HEK293 (cell line): ENCODE data around the gene MRPL18.
"Not testable (repeated sequence)": the region's sequence is repeated elsewhere in the genome, so short reads cannot be mapped to it uniquely, and the experiment has no call there.

Experiments used
- CTCF ChIA-PET: fragments of 350-600 bp; formaldehyde crosslinking; extraction: SDS; loops from one replicate; lab custom pipeline; 2021; ENCODE audit warnings: antibody characterized with exemption; lab: Yijun Ruan, JAX
- POLR2A ChIA-PET: fragments of 300-600 bp; formaldehyde crosslinking; extraction: SDS; loops from one replicate; lab custom pipeline; 2020; ENCODE audit warnings: antibody characterized with exemption, inconsistent platforms; lab: Yijun Ruan, JAX
- H3K27ac ChIP-seq: fragments of 200-500 bp; sonication (Bioruptor generic); 2 replicates; pipeline ENCODE4 v1.5.1; 2014; ENCODE audit warnings: low read depth, low read length, control low read depth, inconsistent platforms; ENCODE audit errors: extremely low read depth
- H3K36me3 ChIP-seq, 2 experiments: fragments of 200-500 bp in 1 of 2; sonication (Bioruptor generic) in 1 of 2; 1 replicate in 1 of 2; 2 replicates in 1 of 2; pipeline ENCODE4 v1.5.1; 2014 to 2017; ENCODE audit warnings: inconsistent platforms in 2 of 2, low read length in 2 of 2; ENCODE audit not compliant: control insufficient read depth in 2 of 2, insufficient read depth in 1 of 2
- H3K4me1 ChIP-seq: fragments of 200-500 bp; sonication (Bioruptor generic); 2 replicates; pipeline ENCODE4 v1.5.1; 2014; ENCODE audit warnings: mild to moderate bottlenecking, low read length, inconsistent platforms; ENCODE audit not compliant: control insufficient read depth, insufficient read depth
- H3K4me3 ChIP-seq: 2 replicates; pipeline ENCODE4 v1.5.1; 2011; ENCODE audit warnings: low read depth, mild to moderate bottlenecking, control low read depth, low read length, moderate library complexity
- H3K9me3 ChIP-seq: fragments of 200-500 bp; sonication (Bioruptor generic); 2 replicates; pipeline ENCODE4 v1.5.1; 2014; ENCODE audit warnings: low read depth, low read length, inconsistent platforms; ENCODE audit not compliant: control insufficient read depth, insufficient read depth
- HOXA7 ChIP-seq: sonication (generic); formaldehyde crosslinking; IDR thresholded peaks from 2 replicates; pipeline ENCODE4 v1.8.1; 2022; ENCODE audit warnings: missing genetic modification reagents, borderline replicate concordance
- KLF7 ChIP-seq: fragments of 450-650 bp; formaldehyde crosslinking; IDR thresholded peaks from 2 replicates; pipeline ENCODE4 v1.5.1; 2016; ENCODE audit warnings: missing biosample characterization, missing genetic modification characterization, borderline replicate concordance
- SCRT2 ChIP-seq: fragments of 450-650 bp; formaldehyde crosslinking; IDR thresholded peaks from 2 replicates; pipeline ENCODE4 v1.5.1; 2016; ENCODE audit warnings: missing biosample characterization, missing genetic modification characterization
- YY2 ChIP-seq: fragments of 450-650 bp; formaldehyde crosslinking; IDR thresholded peaks from 2 replicates; pipeline ENCODE4 v1.5.1; 2016; ENCODE audit warnings: missing biosample characterization, missing genetic modification characterization
- ZBTB17 ChIP-seq: fragments of 450-650 bp; formaldehyde crosslinking; IDR thresholded peaks from 2 replicates; pipeline ENCODE4 v1.5.1; 2016; ENCODE audit warnings: missing biosample characterization, missing genetic modification characterization
- ZNF148 ChIP-seq: fragments of 450-650 bp; formaldehyde crosslinking; IDR thresholded peaks from 2 replicates; pipeline ENCODE4 v1.5.0; 2017; ENCODE audit warnings: missing biosample characterization, missing genetic modification characterization, borderline replicate concordance
- ZNF2 ChIP-seq: fragments of 450-650 bp; formaldehyde crosslinking; IDR thresholded peaks from 2 replicates; pipeline ENCODE4 v1.5.1; 2016; ENCODE audit warnings: missing biosample characterization, missing genetic modification characterization
- ZNF23 ChIP-seq: fragments of 450-650 bp; formaldehyde crosslinking; IDR thresholded peaks from 2 replicates; pipeline ENCODE4 v1.5.1; 2016; ENCODE audit warnings: missing biosample characterization, missing genetic modification characterization, borderline replicate concordance
- ZNF24 ChIP-seq: fragments of 450-650 bp; formaldehyde crosslinking; IDR thresholded peaks from 2 replicates; pipeline ENCODE4 v1.5.1; 2016; ENCODE audit warnings: missing biosample characterization, missing genetic modification characterization
- ZNF274 ChIP-seq, 2 experiments: fragments of 200-500 bp in 1 of 2; fragments of 450-650 bp in 1 of 2; sonication (Bioruptor generic) in 1 of 2; formaldehyde crosslinking in 1 of 2; IDR thresholded peaks; 2 replicates each; pipeline versions ENCODE4 v1.5.1 to v1.6.1; 2014 to 2016; ENCODE audit warnings: borderline replicate concordance in 1 of 2, inconsistent platforms in 1 of 2, low read length in 1 of 2, missing biosample characterization in 1 of 2, missing genetic modification characterization in 1 of 2
- ZNF366 ChIP-seq: fragments of 450-650 bp; formaldehyde crosslinking; conservative IDR thresholded peaks from 2 replicates; pipeline ENCODE4 v1.5.1; 2016; ENCODE audit warnings: missing biosample characterization, missing genetic modification characterization
- ZNF544 ChIP-seq: fragments of 450-650 bp; formaldehyde crosslinking; IDR thresholded peaks from 2 replicates; pipeline ENCODE4 v1.5.0; 2017; ENCODE audit warnings: missing biosample characterization, missing genetic modification characterization
- ZNF621 ChIP-seq: fragments of 450-650 bp; formaldehyde crosslinking; IDR thresholded peaks from 2 replicates; pipeline ENCODE4 v1.5.1; 2017; ENCODE audit warnings: missing biosample characterization, missing genetic modification characterization
- ZNF658 ChIP-seq: fragments of 450-650 bp; formaldehyde crosslinking; IDR thresholded peaks from 2 replicates; pipeline ENCODE4; 2016; ENCODE audit warnings: missing biosample characterization, missing genetic modification characterization
- ZNF670 ChIP-seq: fragments of 450-650 bp; formaldehyde crosslinking; IDR thresholded peaks from 2 replicates; pipeline ENCODE4 v1.5.1; 2016; ENCODE audit warnings: missing biosample characterization, missing genetic modification characterization, low read depth
- ZNF776 ChIP-seq: fragments of 450-650 bp; formaldehyde crosslinking; IDR thresholded peaks from 2 replicates; pipeline ENCODE4 v1.5.0; 2017; ENCODE audit warnings: missing biosample characterization, missing genetic modification characterization, borderline replicate concordance
- ZNF777 ChIP-seq: fragments of 450-650 bp; formaldehyde crosslinking; IDR thresholded peaks from 2 replicates; pipeline ENCODE4 v1.5.1; 2017; ENCODE audit warnings: missing biosample characterization, missing genetic modification characterization, borderline replicate concordance
- ZSCAN30 ChIP-seq: fragments of 450-650 bp; IDR thresholded peaks from 2 replicates; pipeline ENCODE4 v1.5.1; 2018; ENCODE audit warnings: missing biosample characterization, mild to moderate bottlenecking, missing genetic modification characterization, moderate library complexity

The MRPL18 gene

GRCh38 chr6:159745081-159745480 lies 45.2 kb upstream of the MRPL18 start:
- Histone ChIP-seq H3K36me3 (peaks cover 55 to 99% of the 10 kb centered on the region in 2 experiments), H3K9me3 (no peaks in the 10 kb centered on the region), H3K4me3 (no peak overlapping the region)
- no peak for TF ChIP-seq ZNF777 (tag by site-specific recombination)
- TF ChIP-seq SCRT2 (tag by site-specific recombination): no peak
- TF ChIP-seq ZNF23 (tag by site-specific recombination): no peak
- no peak for TF ChIP-seq ZNF148 (tag by site-specific recombination)
- no peak for TF ChIP-seq ZNF670 (tag by site-specific recombination)
- TF ChIP-seq ZNF621 (tag by site-specific recombination): no peak
- TF ChIP-seq ZNF2: no peak
- TF ChIP-seq ZBTB17 (tag by site-specific recombination): no peak
- TF ChIP-seq YY2 (tag by site-specific recombination): no peak
- TF ChIP-seq KLF7 (tag by site-specific recombination): no peak
- TF ChIP-seq ZNF544: no peak
- TF ChIP-seq, all 188 proteins: peak for 0
- CTCF ChIA-PET: no interaction called here
- H3K27ac ChIP-seq: no peak overlapping the region
- H3K4me1 ChIP-seq: no peaks in the 10 kb centered on the region
- POLR2A ChIA-PET: no interaction called here

GRCh38 chr6:159746759-159747158 lies 43.5 kb upstream of the MRPL18 start:
- peaks cover 43 to 98% of the 10 kb centered on the region in 2 experiments for H3K36me3 ChIP-seq
- H3K9me3 ChIP-seq: no peaks in the 10 kb centered on the region
- no peaks in the 10 kb centered on the region for H3K4me1 ChIP-seq
- CTCF ChIA-PET: interaction anchor here (0.9 to 1.2 kb wide), 3 partner anchors 10 to 55 kb away, joined by 3 to 5 read pairs (median 3); no protein-coding TSS in a partner anchor
- no peak for TF ChIP-seq ZNF366 (tag by site-specific recombination)
- no peak for TF ChIP-seq ZNF658 (tag by site-specific recombination)
- no peak for TF ChIP-seq ZSCAN30 (tag by site-specific recombination)
- no peak for TF ChIP-seq ZNF776 (tag by site-specific recombination)
- TF ChIP-seq HOXA7: no peak
- no peak for TF ChIP-seq ZNF274 (IDR thresholded peaks at IDR 0.05; ENCODE audit: low read length)
- TF ChIP-seq ZNF274 (tag by site-specific recombination; IDR thresholded peaks at IDR 0.05; ENCODE audit: borderline replicate concordance): no peak
- no peak for TF ChIP-seq ZNF24 (tag by site-specific recombination)
- TF ChIP-seq, all 188 proteins: peak for 0
- POLR2A ChIA-PET: interaction anchor here (0.7 kb wide), 1 partner anchor 49 kb away, joined by 4 read pairs; no protein-coding TSS in a partner anchor
- no peak overlapping the region for H3K4me3 ChIP-seq
- H3K27ac ChIP-seq: no peak overlapping the region

- CTCF ChIA-PET: interaction anchor here (1.2 kb wide), 1 partner anchor 56 kb away, joined by 5 read pairs; no protein-coding TSS in a partner anchor
- H3K36me3 ChIP-seq: peaks cover 33 to 98% of the 10 kb centered on the region in 2 experiments
- H3K4me1 ChIP-seq, H3K9me3 ChIP-seq, H3K27ac ChIP-seq, H3K4me3 ChIP-seq, POLR2A ChIA-PET: not testable (repeated sequence)
Observed at GRCh38 chr6:159748127-159748526, 42.1 kb upstream of the MRPL18 start.
